ENCODE measurements around the gene LATS2.
"Not testable (repeated sequence)": the region's sequence is repeated elsewhere in the genome, so short reads cannot be mapped to it uniquely, and the experiment has no call there.

The LATS2 gene

GRCh38 chr13:20989656-20990321 is 71.6 kb downstream of the LATS2 start:
- no peak for DNase-seq

GRCh38 chr13:20988909-20989655 is 72.3 kb downstream of the LATS2 start:
- DNase-seq, result no peak

- DNase-seq, result no peak
Measured at GRCh38 chr13:20988033-20988908, 73.1 kb downstream of the LATS2 start.

GRCh38 chr13:20987599-20987998 is 73.8 kb downstream of the LATS2 start:
- DNase-seq, result no peak

GRCh38 chr13:20984879-20985278 is 76.5 kb downstream of the LATS2 start:
- no peak for DNase-seq

- no peak for DNase-seq
Measured at GRCh38 chr13:20983386-20983785, 78.0 kb downstream of the LATS2 start.

- no peak for DNase-seq
Measured at GRCh38 chr13:20981370-20982095, 79.9 kb downstream of the LATS2 start.

GRCh38 chr13:20980899-20981298 is 80.5 kb downstream of the LATS2 start:
- no peak for DNase-seq

- DNase-seq, result no peak
Measured at GRCh38 chr13:20980430-20980829, 81.0 kb downstream of the LATS2 start.

- DNase-seq, result no peak
Measured at GRCh38 chr13:20977394-20977793, 84.0 kb downstream of the LATS2 start.

GRCh38 chr13:20974981-20975585 is 86.3 kb downstream of the LATS2 start:
- DNase-seq, result no peak

- DNase-seq, result no peak
Measured at GRCh38 chr13:20973886-20974425, 87.4 kb downstream of the LATS2 start.

- no peak for DNase-seq
Measured at GRCh38 chr13:20972731-20973130, 88.7 kb downstream of the LATS2 start.

- DNase-seq, result no peak
Measured at GRCh38 chr13:20969182-20969581, 92.2 kb downstream of the LATS2 start.

GRCh38 chr13:20968745-20969144 is 92.6 kb downstream of the LATS2 start:
- DNase-seq, result peak in 1 of 2 donors; percentile 2

GRCh38 chr13:20967340-20967739 is 94.0 kb downstream of the LATS2 start:
- DNase-seq, result no peak

GRCh38 chr13:20964904-20965303 is 96.5 kb downstream of the LATS2 start:
- no peak for DNase-seq

GRCh38 chr13:20961663-20962062 is 99.7 kb downstream of the LATS2 start:
- not testable (repeated sequence) for DNase-seq

- DNase-seq, result no peak
Measured at GRCh38 chr13:20960663-20961309, 100.6 kb downstream of the LATS2 start.

GRCh38 chr13:20957049-20957620 is 104.3 kb downstream of the LATS2 start:
- peak; percentile 13 for DNase-seq

- DNase-seq, result no peak
Measured at GRCh38 chr13:20955496-20955895, 105.9 kb downstream of the LATS2 start.

All from inflammatory macrophage treated with lipopolysaccharide for 1 hour (primary cell).